A673 (cell line): Measurements from ENCODE around the gene KLHL30. TPM values are rescaled to one million over a fixed set of nuclear protein-coding genes. Genes with fewer than 3 reads are reported as not detected.

Experiments used
- BruUV-seq: library from RNA; stranded (reverse); fragments of 400-500 nt; replicated peaks from 2 replicates; lab custom pipeline; 2021; lab: Mats Ljungman, UMichigan
- CTCF ChIA-PET: fragments of 300-600 bp; sonication (Branson Sonifier 250); formaldehyde crosslinking; loops from one replicate; lab custom pipeline; 2022; ENCODE audit warnings: antibody characterized with exemption; lab: Charles Lee
- POLR2A ChIA-PET: fragments of 300-600 bp; sonication (Branson Sonifier 250); formaldehyde crosslinking; loops from one replicate; lab custom pipeline; 2022; ENCODE audit warnings: antibody characterized with exemption; ENCODE audit not compliant: low non-redundant PET; lab: Charles Lee
- DNase-seq: peaks from one replicate; pipeline ENCODE4 v3.0.0-alpha.2; 2015; ENCODE audit warnings: low spot score
- H3K27ac ChIP-seq: fragments of 200-600 bp; sonication (generic); 2 replicates; pipeline ENCODE4 v1.5.1; 2016; ENCODE audit warnings: mixed run types, low read depth, mild to moderate bottlenecking, mixed read lengths, antibody characterized with exemption, low read length; ENCODE audit not compliant: poor library complexity, severe bottlenecking
- H3K27me3 ChIP-seq: fragments of 200-600 bp; sonication (generic); replicated peaks from 2 replicates; pipeline ENCODE4 v1.6.1; 2017; ENCODE audit warnings: mixed run types, low read depth, mild to moderate bottlenecking, mixed read lengths, antibody characterized with exemption, low read length; ENCODE audit not compliant: insufficient read depth, poor library complexity
- H3K36me3 ChIP-seq: fragments of 200-600 bp; sonication (generic); 2 replicates; pipeline ENCODE4 v1.6.1; 2016; ENCODE audit warnings: mixed run types, mild to moderate bottlenecking, mixed read lengths, antibody characterized with exemption, low read length; ENCODE audit not compliant: insufficient read depth, poor library complexity, severe bottlenecking
- H3K4me1 ChIP-seq: fragments of 200-600 bp; sonication (generic); 2 replicates; pipeline ENCODE4 v1.6.1; 2017; ENCODE audit warnings: mixed run types, mild to moderate bottlenecking, mixed read lengths, antibody characterized with exemption, low read length; ENCODE audit not compliant: insufficient read depth, poor library complexity, severe bottlenecking
- H3K4me3 ChIP-seq: fragments of 200-600 bp; sonication (generic); 2 replicates; pipeline ENCODE4 v1.5.1; 2016; ENCODE audit warnings: low read depth, mixed run types, mild to moderate bottlenecking, mixed read lengths, low read length; ENCODE audit not compliant: poor library complexity, severe bottlenecking
- H3K9me3 ChIP-seq: fragments of 200-600 bp; sonication (generic); 2 replicates; pipeline ENCODE4 v1.6.1; 2016; ENCODE audit warnings: mixed run types, low read depth, mild to moderate bottlenecking, mixed read lengths, antibody characterized with exemption, low read length; ENCODE audit not compliant: poor library complexity, severe bottlenecking
- CTCF ChIP-seq: fragments of 300-800, 200-600 bp; sonication (generic); conservative IDR thresholded peaks from 2 replicates; pipeline ENCODE4 v1.5.1; 2017; ENCODE audit warnings: low read depth, mild to moderate bottlenecking, antibody characterized with exemption, low read length, moderate library complexity, mixed read lengths
- EZH2 ChIP-seq: fragments of 200-600 bp; sonication (generic); IDR thresholded peaks from 2 replicates; pipeline ENCODE4 v1.6.1; 2017; ENCODE audit warnings: borderline replicate concordance, low read depth, mild to moderate bottlenecking, mixed read lengths, antibody characterized with exemption, low read length; ENCODE audit not compliant: poor library complexity, severe bottlenecking
- intact Hi-C: fragments of 100-400 bp; cut with micrococcal nuclease; formaldehyde crosslinking; loops from one replicate; pipeline ENCODE4 v1.10.0; 2022; ENCODE audit not compliant: unreplicated experiment
- total RNA-seq: library from RNA; stranded (reverse); gene quantifications from 2 replicates; pipeline ENCODE4 v1.2.3, GENCODE V29; 2021

KLHL30 gene
- total RNA-seq, 1 experiment from 2014 or later, result not detected

GRCh38 chr2:238190445-238190844 is 52.0 kb downstream of the KLHL30 start:
- Histone ChIP-seq H3K36me3 (peaks cover 80% of the 10 kb centered on the region), H3K9me3 (no peaks in the 10 kb centered on the region), H3K27me3 (no peaks in the 10 kb centered on the region), H3K27ac (no peak overlapping the region), H3K4me1 (no peaks in the 10 kb centered on the region), H3K4me3 (no peak overlapping the region)
- DNase-seq, result no peak
- POLR2A ChIA-PET, result no interaction called here
- BruUV-seq, result no TSS peak
- CTCF ChIA-PET, result no interaction called here
- intact Hi-C loops, result no loop called here
- TF ChIP-seq CTCF, result no peak
- TF ChIP-seq EZH2, result no peak

Other genes starting within 250 kb of the KLHL30 start
- gene UBE2F, start 171.7 kb upstream of the KLHL30 start, total RNA-seq, result 49.0 and 51.2 TPM in 2 replicates
- 69.9 and 72.4 TPM in 2 replicates for gene SCLY, start 77.7 kb upstream of the KLHL30 start, total RNA-seq
- gene ESPNL, start 38.3 kb upstream of the KLHL30 start, total RNA-seq, result 0.30 and 0.72 TPM in 2 replicates
- gene ERFE, start 20.3 kb downstream of the KLHL30 start, total RNA-seq, result 6.1 and 8.6 TPM in 2 replicates
- gene ILKAP, start 65.0 kb downstream of the KLHL30 start, total RNA-seq, result 65.1 and 71.6 TPM in 2 replicates
- gene HES6, start 101.4 kb downstream of the KLHL30 start, total RNA-seq, result 17.2 and 26.9 TPM in 2 replicates
- 6.8 and 7.5 TPM in 2 replicates for gene PER2, start 149.9 kb downstream of the KLHL30 start, total RNA-seq
- 23.0 and 24.5 TPM in 2 replicates for gene TRAF3IP1, start 181.8 kb downstream of the KLHL30 start, total RNA-seq